MCF 10A (cell line): ENCODE measurements around the gene DUSP2. TPM values are rescaled to one million over a fixed set of nuclear protein-coding genes. Genes with fewer than 3 reads are reported as not detected.

Source experiments
- BruUV-seq: library from RNA; stranded (reverse); fragments of 400-500 nt; replicated peaks from 2 replicates; lab custom pipeline; 2021; lab: Mats Ljungman, UMichigan
- CTCF ChIA-PET: fragments of 300-600 bp; sonication (Branson Sonifier 250); formaldehyde crosslinking; extraction: SDS; loops from one replicate; lab custom pipeline; 2021; ENCODE audit warnings: antibody characterized with exemption, inconsistent platforms; lab: Yijun Ruan, JAX
- POLR2A ChIA-PET: fragments of 300-600, 350-650 bp; sonication (Branson Sonifier 250); formaldehyde crosslinking; extraction: SDS; loops from one replicate; lab custom pipeline; 2020; ENCODE audit warnings: antibody characterized with exemption, inconsistent platforms; lab: Yijun Ruan, JAX
- DNase-seq: peaks from one replicate; pipeline ENCODE4 v3.0.0-alpha.2; 2018; ENCODE audit not compliant: unreplicated experiment
- H3K27ac Mint-ChIP-seq: one replicate; pipeline ENCODE4 v1.8.0; 2022; ENCODE audit warnings: mild to moderate bottlenecking, low read depth, mixed read lengths; ENCODE audit not compliant: unreplicated experiment
- H3K27me3 Mint-ChIP-seq: one replicate; pipeline ENCODE4 v1.8.0; 2022; ENCODE audit warnings: mixed read lengths; ENCODE audit not compliant: insufficient read depth, unreplicated experiment
- H3K36me3 Mint-ChIP-seq: one replicate; pipeline ENCODE4 v1.8.0; 2022; ENCODE audit warnings: mild to moderate bottlenecking, moderate library complexity, mixed read lengths; ENCODE audit not compliant: insufficient read depth, unreplicated experiment
- H3K4me1 Mint-ChIP-seq: one replicate; pipeline ENCODE4 v1.8.0; 2022; ENCODE audit warnings: mixed read lengths; ENCODE audit not compliant: insufficient read depth, unreplicated experiment
- H3K4me3 Mint-ChIP-seq: one replicate; pipeline ENCODE4 v1.8.0; 2022; ENCODE audit warnings: mild to moderate bottlenecking, moderate library complexity, mixed read lengths; ENCODE audit not compliant: unreplicated experiment
- H3K9me3 Mint-ChIP-seq: one replicate; pipeline ENCODE4 v1.8.0; 2022; ENCODE audit warnings: mixed read lengths; ENCODE audit not compliant: unreplicated experiment
- intact Hi-C: fragments of 100-400 bp; cut with micrococcal nuclease; formaldehyde crosslinking; loops from 2 replicates; pipeline ENCODE4 v1.14.1; 2022
- total RNA-seq: library from RNA; stranded (reverse); gene quantifications from 2 replicates; pipeline ENCODE4 v1.2.3, GENCODE V29; 2022
- TF ChIP-seq, protein P1 (sequence below): fragments of 200-600 bp; IDR thresholded peaks from one replicate; pipeline ENCODE4 v1.8.0; 2022; ENCODE audit warnings: antibody characterized with exemption, mild to moderate bottlenecking; ENCODE audit not compliant: unreplicated experiment

DUSP2 gene
- total RNA-seq, 1 experiment from 2014 or later, result 3.3 TPM

GRCh38 chr2:96123290-96123689 lies 21.9 kb downstream of the DUSP2 start:
- intact Hi-C loops, result no loop called here
- H3K27ac Mint-ChIP-seq, result no peak overlapping the region
- CTCF ChIA-PET, result interaction anchor here (0.5 kb wide), 1 partner anchor 100 kb away, joined by 4 read pairs; no protein-coding TSS in a partner anchor

DNA sequence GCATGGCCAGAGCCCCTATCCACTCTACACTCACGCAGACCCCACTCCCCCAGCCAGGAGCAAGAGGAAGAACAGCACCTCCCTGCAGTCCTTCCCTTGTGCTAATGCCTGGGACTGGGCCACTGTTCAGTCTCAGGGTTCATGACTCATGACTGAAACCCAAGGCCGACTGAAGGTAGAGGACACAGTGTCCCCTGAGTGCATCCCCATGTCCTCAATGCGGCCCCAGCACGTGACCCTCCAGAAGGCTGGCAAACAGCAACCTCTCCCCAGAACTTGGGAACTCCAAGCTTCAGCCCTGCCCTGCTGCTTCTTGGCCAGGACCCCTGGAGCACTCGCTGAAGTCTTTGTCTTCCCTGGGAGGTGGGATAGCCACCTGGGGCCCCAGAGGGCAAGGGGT lies 22.8 kb downstream of the DUSP2 start:
- POLR2A ChIA-PET, result no interaction called here
- H3K4me3 Mint-ChIP-seq, result no peak overlapping the region
- no peaks in the 10 kb centered on the region for H3K9me3 Mint-ChIP-seq
- TF ChIP-seq, protein P1, sequence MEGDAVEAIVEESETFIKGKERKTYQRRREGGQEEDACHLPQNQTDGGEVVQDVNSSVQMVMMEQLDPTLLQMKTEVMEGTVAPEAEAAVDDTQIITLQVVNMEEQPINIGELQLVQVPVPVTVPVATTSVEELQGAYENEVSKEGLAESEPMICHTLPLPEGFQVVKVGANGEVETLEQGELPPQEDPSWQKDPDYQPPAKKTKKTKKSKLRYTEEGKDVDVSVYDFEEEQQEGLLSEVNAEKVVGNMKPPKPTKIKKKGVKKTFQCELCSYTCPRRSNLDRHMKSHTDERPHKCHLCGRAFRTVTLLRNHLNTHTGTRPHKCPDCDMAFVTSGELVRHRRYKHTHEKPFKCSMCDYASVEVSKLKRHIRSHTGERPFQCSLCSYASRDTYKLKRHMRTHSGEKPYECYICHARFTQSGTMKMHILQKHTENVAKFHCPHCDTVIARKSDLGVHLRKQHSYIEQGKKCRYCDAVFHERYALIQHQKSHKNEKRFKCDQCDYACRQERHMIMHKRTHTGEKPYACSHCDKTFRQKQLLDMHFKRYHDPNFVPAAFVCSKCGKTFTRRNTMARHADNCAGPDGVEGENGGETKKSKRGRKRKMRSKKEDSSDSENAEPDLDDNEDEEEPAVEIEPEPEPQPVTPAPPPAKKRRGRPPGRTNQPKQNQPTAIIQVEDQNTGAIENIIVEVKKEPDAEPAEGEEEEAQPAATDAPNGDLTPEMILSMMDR, result no peak
- DNase-seq, result no peak
- no peak overlapping the region for H3K27ac Mint-ChIP-seq
- H3K4me1 Mint-ChIP-seq, result no peaks in the 10 kb centered on the region
- BruUV-seq, result no TSS peak
- CTCF ChIA-PET, result no interaction called here
- peaks cover 62% of the 10 kb centered on the region for H3K27me3 Mint-ChIP-seq
- H3K36me3 Mint-ChIP-seq, result no peaks in the 10 kb centered on the region
- intact Hi-C loops, result no loop called here

More at GRCh38 chr2:96123290-96123689, 21.9 kb downstream of the DUSP2 start:
- TF ChIP-seq, protein P1, result no peak
- POLR2A ChIA-PET, result no interaction called here
- no TSS peak for BruUV-seq
- H3K4me1 Mint-ChIP-seq, result no peaks in the 10 kb centered on the region
- H3K9me3 Mint-ChIP-seq, result no peaks in the 10 kb centered on the region
- no peaks in the 10 kb centered on the region for H3K36me3 Mint-ChIP-seq
- no peak overlapping the region for H3K4me3 Mint-ChIP-seq
- no peak for DNase-seq
- peaks cover 67% of the 10 kb centered on the region for H3K27me3 Mint-ChIP-seq

GRCh38 chr2:96121414-96121813 lies 23.8 kb downstream of the DUSP2 start:
- no TSS peak for BruUV-seq
- H3K27me3 Mint-ChIP-seq, result peaks cover 52% of the 10 kb centered on the region
- H3K4me3 Mint-ChIP-seq, result no peak overlapping the region
- H3K9me3 Mint-ChIP-seq, result no peaks in the 10 kb centered on the region
- intact Hi-C loops, result no loop called here
- H3K27ac Mint-ChIP-seq, result no peak overlapping the region
- no peaks in the 10 kb centered on the region for H3K4me1 Mint-ChIP-seq
- TF ChIP-seq, protein P1, result no peak
- no peaks in the 10 kb centered on the region for H3K36me3 Mint-ChIP-seq
- ChIA-PET CTCF (no interaction called here), POLR2A (interaction anchor here (0.6 kb wide), 1 partner anchor 29 kb away, joined by 4 read pairs; no protein-coding TSS in a partner anchor)
- DNase-seq, result no peak

DNA sequence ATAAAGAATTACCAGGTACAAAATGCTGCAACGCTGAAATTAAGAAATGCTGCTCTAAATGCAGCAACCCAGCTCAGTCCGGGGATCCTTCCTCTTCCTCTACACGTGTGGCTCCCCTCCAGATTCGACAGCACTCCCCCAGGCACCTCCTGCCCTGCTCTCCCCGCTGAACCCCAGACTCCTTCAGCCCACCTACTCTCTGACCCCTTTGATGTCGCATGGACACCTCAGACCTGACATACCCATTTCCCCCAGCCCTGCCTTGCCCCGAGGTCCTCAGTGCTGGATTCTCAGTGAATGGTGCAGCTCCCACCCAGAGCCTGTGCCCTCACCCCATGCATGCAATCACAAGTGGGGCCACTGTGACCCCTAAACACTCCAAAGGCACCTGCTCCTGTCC lies 24.2 kb downstream of the DUSP2 start:
- no TSS peak for BruUV-seq
- H3K4me3 Mint-ChIP-seq, result no peak overlapping the region
- no peak overlapping the region for H3K27ac Mint-ChIP-seq
- CTCF ChIA-PET, result interaction anchor here (0.6 kb wide), 1 partner anchor 21 kb away, joined by 4 read pairs; no protein-coding TSS in a partner anchor
- H3K27me3 Mint-ChIP-seq, result peaks cover 48% of the 10 kb centered on the region
- H3K4me1 Mint-ChIP-seq, result no peaks in the 10 kb centered on the region
- TF ChIP-seq, protein P1, result no peak
- POLR2A ChIA-PET, result interaction anchor here (0.6 kb wide), 1 partner anchor 29 kb away, joined by 4 read pairs; no protein-coding TSS in a partner anchor
- no peaks in the 10 kb centered on the region for H3K36me3 Mint-ChIP-seq
- H3K9me3 Mint-ChIP-seq, result no peaks in the 10 kb centered on the region
- intact Hi-C loops, result no loop called here
- DNase-seq, result no peak
